ENCODE measurements around the gene KCNJ10. TPM values are rescaled to one million over a fixed set of nuclear protein-coding genes. Genes with fewer than 3 reads are reported as not detected.

Gene KCNJ10
- polyA plus RNA-seq, 1 experiment = not detected

DNA sequence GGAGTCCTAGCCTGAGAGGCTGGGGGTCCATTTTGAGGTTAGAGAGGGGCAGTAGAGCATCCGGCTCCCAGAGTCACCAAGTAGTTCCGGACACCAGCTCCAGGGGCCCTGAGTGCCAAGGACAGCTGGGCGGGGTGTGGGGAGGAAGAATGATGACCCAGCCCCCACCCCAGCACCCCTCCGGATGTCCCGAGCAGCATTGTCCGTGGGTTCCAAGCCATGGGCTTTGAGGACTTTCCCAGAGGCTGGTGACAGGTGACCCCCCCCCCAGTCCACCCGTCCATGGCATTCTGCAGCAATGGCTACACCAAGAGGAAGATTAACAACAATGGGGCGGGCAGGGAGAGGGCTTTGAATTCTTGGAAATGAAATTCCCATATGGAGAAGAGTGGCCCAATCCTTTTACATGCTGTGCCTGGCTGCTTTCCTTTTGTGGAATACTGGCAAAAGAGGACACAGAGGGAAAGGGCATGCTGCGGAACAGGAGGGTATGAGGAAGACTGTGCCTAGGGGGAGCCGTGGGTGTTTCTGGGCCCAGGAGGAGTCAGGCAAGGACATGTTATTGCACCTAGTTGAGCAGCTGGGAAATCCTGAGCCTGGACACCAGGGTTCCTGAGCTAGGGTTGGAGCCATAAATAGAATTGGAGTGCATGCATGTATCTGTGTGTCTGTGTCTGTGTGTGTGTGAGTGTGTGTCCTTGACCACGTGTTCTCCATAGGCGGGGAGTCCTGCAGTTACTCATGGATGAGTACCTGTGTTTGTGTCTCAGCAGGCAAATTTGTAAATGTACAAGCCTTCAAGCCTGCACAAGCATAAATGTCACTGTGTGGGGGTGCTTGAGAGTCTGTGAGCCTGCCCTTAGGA is 46.6 kb upstream of the KCNJ10 start:
- POLR2A ChIA-PET = no interaction called here
- DNase-seq (ENCODE audit: low read depth, low spot score) = no peak
- H3K4me3 ChIP-seq (ENCODE audit: low read depth, low read length) = peak overlapping the region; percentile 32
- no peaks in the 10 kb centered on the region; the same call in 1 of the 2 replicates for H3K9me3 ChIP-seq (ENCODE audit: control insufficient read depth, insufficient read depth, low read length)
- TF ChIP-seq, protein P1, sequence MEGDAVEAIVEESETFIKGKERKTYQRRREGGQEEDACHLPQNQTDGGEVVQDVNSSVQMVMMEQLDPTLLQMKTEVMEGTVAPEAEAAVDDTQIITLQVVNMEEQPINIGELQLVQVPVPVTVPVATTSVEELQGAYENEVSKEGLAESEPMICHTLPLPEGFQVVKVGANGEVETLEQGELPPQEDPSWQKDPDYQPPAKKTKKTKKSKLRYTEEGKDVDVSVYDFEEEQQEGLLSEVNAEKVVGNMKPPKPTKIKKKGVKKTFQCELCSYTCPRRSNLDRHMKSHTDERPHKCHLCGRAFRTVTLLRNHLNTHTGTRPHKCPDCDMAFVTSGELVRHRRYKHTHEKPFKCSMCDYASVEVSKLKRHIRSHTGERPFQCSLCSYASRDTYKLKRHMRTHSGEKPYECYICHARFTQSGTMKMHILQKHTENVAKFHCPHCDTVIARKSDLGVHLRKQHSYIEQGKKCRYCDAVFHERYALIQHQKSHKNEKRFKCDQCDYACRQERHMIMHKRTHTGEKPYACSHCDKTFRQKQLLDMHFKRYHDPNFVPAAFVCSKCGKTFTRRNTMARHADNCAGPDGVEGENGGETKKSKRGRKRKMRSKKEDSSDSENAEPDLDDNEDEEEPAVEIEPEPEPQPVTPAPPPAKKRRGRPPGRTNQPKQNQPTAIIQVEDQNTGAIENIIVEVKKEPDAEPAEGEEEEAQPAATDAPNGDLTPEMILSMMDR (IDR thresholded peaks at IDR 0.05; ENCODE audit: low read depth, low read length) = no peak
- H3K27me3 ChIP-seq (ENCODE audit: control insufficient read depth, insufficient read depth, low read length) = peaks cover 37% of the 10 kb centered on the region
- CTCF ChIA-PET = interaction anchor here (1.3 to 3.0 kb wide), 5 partner anchors 8 to 136 kb away, joined by 3 to 17 read pairs (median 9); no protein-coding TSS in a partner anchor
- no peak overlapping the region for H3K27ac ChIP-seq (ENCODE audit: low read depth, low read length)

DNA sequence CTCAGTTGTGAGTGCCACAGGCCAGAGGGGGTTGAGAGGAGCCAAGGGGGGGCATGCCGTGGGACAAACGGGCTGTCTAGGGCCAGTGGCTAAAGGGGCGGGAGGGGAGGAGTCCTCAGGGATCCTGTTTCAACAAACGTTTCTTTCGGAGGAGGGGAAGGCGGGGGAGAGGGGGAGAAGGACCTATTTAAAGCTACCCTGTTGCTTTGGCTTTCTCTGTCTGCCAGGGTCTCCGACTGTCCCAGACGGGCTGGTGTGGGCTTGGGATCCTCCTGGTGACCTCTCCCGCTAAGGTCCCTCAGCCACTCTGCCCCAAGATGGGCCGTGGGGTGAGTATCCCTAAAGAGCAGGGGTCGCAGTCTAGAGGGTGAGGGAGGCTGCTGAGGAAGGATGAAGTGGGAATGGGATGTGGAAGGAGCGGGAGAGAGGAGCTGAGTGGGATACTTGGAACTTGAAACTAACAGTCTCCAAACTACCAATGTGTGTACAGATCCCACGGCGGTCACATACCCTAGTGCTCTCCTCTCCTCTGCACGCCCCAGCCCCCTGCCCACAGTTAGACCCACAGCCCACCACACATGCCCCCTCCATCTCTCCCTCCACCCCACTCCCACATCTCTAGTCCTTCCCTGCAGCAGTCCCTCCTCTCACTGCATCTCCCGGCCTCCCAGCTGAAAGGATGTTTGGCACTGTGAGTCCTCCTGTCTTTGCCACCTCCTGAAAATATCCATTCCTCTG is 45.8 kb upstream of the KCNJ10 start, which contains the start of gene ATP1A2:
Gene ATP1A2 (plus strand): TSS at position 215 of the 738 bp plus-strand sequence. CDS start 103 bp downstream, at position 318.
- TF ChIP-seq, protein P1 (IDR thresholded peaks at IDR 0.05; ENCODE audit: low read depth, low read length) = no peak
- CTCF ChIA-PET = interaction anchor here (0.8 to 3.0 kb wide), 3 partner anchors 14 to 137 kb away, joined by 3 to 10 read pairs (median 3); no protein-coding TSS in a partner anchor
- DNase-seq (ENCODE audit: low read depth, low spot score) = no peak
- POLR2A ChIA-PET = no interaction called here
- Histone ChIP-seq H3K9me3 (ENCODE audit: control insufficient read depth, insufficient read depth, low read length) (no peaks in the 10 kb centered on the region; the same call in 1 of the 2 replicates), H3K27ac (ENCODE audit: low read depth, low read length) (no peak within 1 kb of the TSS), H3K4me3 (ENCODE audit: low read depth, low read length) (peak within 1 kb of the TSS; percentile 32), H3K27me3 (ENCODE audit: control insufficient read depth, insufficient read depth, low read length) (peaks cover 35% of the 10 kb centered on the region)

- no peak overlapping the region for H3K27ac ChIP-seq (ENCODE audit: low read depth, low read length)
- no peaks in the 10 kb centered on the region for H3K9me3 ChIP-seq (ENCODE audit: control insufficient read depth, insufficient read depth, low read length)
- no peak overlapping the region for H3K4me3 ChIP-seq (ENCODE audit: low read depth, low read length)
- TF ChIP-seq, protein P1 (IDR thresholded peaks at IDR 0.05; ENCODE audit: low read depth, low read length) = no peak
- ChIA-PET POLR2A (no interaction called here), CTCF (interaction anchor here (1.1 to 1.5 kb wide), 4 partner anchors 13 to 138 kb away, joined by 3 to 6 read pairs (median 4); no protein-coding TSS in a partner anchor)
- DNase-seq (ENCODE audit: low read depth, low spot score) = no peak
- H3K27me3 ChIP-seq (ENCODE audit: control insufficient read depth, insufficient read depth, low read length) = peaks cover 31% of the 10 kb centered on the region
These were observed 44.1 kb upstream of the KCNJ10 start for GRCh38 chr1:160114085-160114484.

- no peak overlapping the region for H3K4me3 ChIP-seq (ENCODE audit: low read depth, low read length)
- POLR2A ChIA-PET = interaction anchor here (0.6 kb wide), 1 partner anchor 205 kb away, joined by 3 read pairs; no protein-coding TSS in a partner anchor
- TF ChIP-seq, protein P1 (IDR thresholded peaks at IDR 0.05; ENCODE audit: low read depth, low read length) = peak; percentile 7; the same call in 1 of the 2 replicates
- no peak for DNase-seq (ENCODE audit: low read depth, low spot score)
- CTCF ChIA-PET = interaction anchor here (1.4 kb wide), 1 partner anchor 13 kb away, joined by 6 read pairs; no protein-coding TSS in a partner anchor
- H3K27ac ChIP-seq (ENCODE audit: low read depth, low read length) = no peak overlapping the region
- no peaks in the 10 kb centered on the region for H3K9me3 ChIP-seq (ENCODE audit: control insufficient read depth, insufficient read depth, low read length)
- H3K27me3 ChIP-seq (ENCODE audit: control insufficient read depth, insufficient read depth, low read length) = peaks cover 31% of the 10 kb centered on the region
These were observed 43.4 kb upstream of the KCNJ10 start for GRCh38 chr1:160113407-160113806.
